ENCODE data around the gene PCBP3.

Gene PCBP3

GRCh38 chr21:45932922-45933502, 289.5 kb downstream of the PCBP3 start:
- no peak for DNase-seq (ENCODE audit: low spot score)

GRCh38 chr21:45934085-45934484, 290.6 kb downstream of the PCBP3 start:
- no peak for DNase-seq (ENCODE audit: low spot score)

- no peak for DNase-seq (ENCODE audit: low spot score)
Observed at GRCh38 chr21:45934554-45934953, 291.0 kb downstream of the PCBP3 start.

GRCh38 chr21:45935628-45936027, 292.1 kb downstream of the PCBP3 start:
- no peak for DNase-seq (ENCODE audit: low spot score)

GRCh38 chr21:45937721-45938452, 294.4 kb downstream of the PCBP3 start:
- no peak for DNase-seq (ENCODE audit: low spot score)

GRCh38 chr21:45938453-45938755, 294.9 kb downstream of the PCBP3 start:
- DNase-seq (ENCODE audit: low spot score), result no peak

- DNase-seq (ENCODE audit: low spot score), result no peak
Observed at GRCh38 chr21:45938811-45939520, 295.4 kb downstream of the PCBP3 start.

GRCh38 chr21:45939521-45940045, 296.1 kb downstream of the PCBP3 start:
- no peak for DNase-seq (ENCODE audit: low spot score)

GRCh38 chr21:45940091-45940490, 296.6 kb downstream of the PCBP3 start:
- DNase-seq (ENCODE audit: low spot score), result no peak

- no peak for DNase-seq (ENCODE audit: low spot score)
Observed at GRCh38 chr21:45940621-45941337, 297.3 kb downstream of the PCBP3 start.

GRCh38 chr21:45941338-45941710, 297.8 kb downstream of the PCBP3 start:
- no peak for DNase-seq (ENCODE audit: low spot score)

- no peak for DNase-seq (ENCODE audit: low spot score)
Observed at GRCh38 chr21:45941717-45942546, 298.4 kb downstream of the PCBP3 start.

- DNase-seq (ENCODE audit: low spot score), result no peak
Observed at GRCh38 chr21:45942755-45943629, 299.5 kb downstream of the PCBP3 start.

- no peak for DNase-seq (ENCODE audit: low spot score)
Observed at GRCh38 chr21:45943630-45944540, 300.4 kb downstream of the PCBP3 start.

- no peak for DNase-seq (ENCODE audit: low spot score)
Observed at GRCh38 chr21:45944601-45945000, 301.1 kb downstream of the PCBP3 start.

GRCh38 chr21:45945066-45945867, 301.7 kb downstream of the PCBP3 start:
- no peak for DNase-seq (ENCODE audit: low spot score)

- DNase-seq (ENCODE audit: low spot score), result no peak
Observed at GRCh38 chr21:45945868-45946210, 302.3 kb downstream of the PCBP3 start.

- DNase-seq (ENCODE audit: low spot score), result no peak
Observed at GRCh38 chr21:45947296-45947695, 303.8 kb downstream of the PCBP3 start.

- DNase-seq (ENCODE audit: low spot score), result no peak
Observed at GRCh38 chr21:45947716-45948255, 304.3 kb downstream of the PCBP3 start.
